Measurements from ENCODE around the gene SMAD6. TPM values are rescaled to one million over a fixed set of nuclear protein-coding genes. Genes with fewer than 3 reads are reported as not detected.

The SMAD6 gene
- total RNA-seq, 1 experiment from 2014 or later: 6.6 TPM

DNA sequence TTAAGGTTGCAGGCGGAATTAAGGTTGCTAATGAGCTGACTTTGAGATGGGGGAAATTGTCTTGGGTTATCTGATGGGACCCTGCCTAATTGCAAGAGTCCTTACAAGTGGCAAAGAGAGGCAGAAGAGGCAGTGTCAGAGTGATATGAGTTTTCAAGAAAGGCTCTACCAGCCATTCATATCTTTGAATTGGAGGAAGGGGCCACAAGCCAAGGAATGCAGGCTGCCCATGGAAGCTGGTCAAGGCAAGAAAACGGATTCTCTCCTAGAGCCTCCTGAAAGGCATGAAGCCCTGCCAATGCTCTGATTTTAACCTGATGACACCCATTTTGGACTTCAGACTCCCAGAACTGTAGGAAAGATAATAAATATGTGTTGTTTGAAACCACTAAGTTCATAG is 20.6 kb upstream of the SMAD6 start:
- Histone ChIP-seq H3K9me2 (ENCODE audit: insufficient read depth) (no peaks in the 10 kb centered on the region), H3K79me2 (ENCODE audit: insufficient read depth, low read length) (no peaks in the 10 kb centered on the region), H3K27me3 (ENCODE audit: insufficient read depth, low read length) (no peaks in the 10 kb centered on the region), H3K4me2 (ENCODE audit: low read length) (no peak overlapping the region), H2AFZ (ENCODE audit: low read depth, low read length, poor library complexity, severe bottlenecking) (no peak overlapping the region), H3K4me1 (ENCODE audit: control insufficient read depth in 1 of 2, insufficient read depth in 2 of 2, low read length in 2 of 2) (peaks cover 0 to 16% of the 10 kb centered on the region in 2 experiments; a peak in 2 of 4 replicates), H3K36me3 (ENCODE audit: control insufficient read depth in 1 of 2, insufficient read depth in 2 of 2, low read length in 2 of 2) (no peaks in the 10 kb centered on the region), H3K9ac (ENCODE audit: low read length) (no peak overlapping the region), H3K27ac (ENCODE audit: low read depth, low read length) (no peak overlapping the region), H3K9me3 (ENCODE audit: control insufficient read depth in 1 of 2, insufficient read depth in 1 of 2, low read depth in 1 of 2, low read length in 2 of 2) (peaks cover 0 to 4% of the 10 kb centered on the region in 2 experiments; a peak in 1 of 4 replicates), H4K20me1 (ENCODE audit: insufficient read depth) (no peaks in the 10 kb centered on the region), H3K4me3 (replicated peaks in 1 of 2; ENCODE audit: low read depth in 1 of 2, low read length in 2 of 2) (no peak overlapping the region)
- no peak for DNase-seq (ENCODE audit: low read depth, low spot score)
- TF ChIP-seq EZH2 (IDR thresholded peaks at IDR 0.05) (no peak), TCF7L2 (IDR thresholded peaks at IDR 0.05; ENCODE audit: borderline replicate concordance, extremely low read depth, insufficient read depth, insufficient read length) (no peak), CBX3 (IDR thresholded peaks at IDR 0.05; ENCODE audit: low read depth) (no peak), YY1 (IDR thresholded peaks at IDR 0.05; ENCODE audit: extremely low read depth, insufficient replicate concordance, low read depth, low read length) (no peak), ZFX (IDR thresholded peaks at IDR 0.05) (no peak), CTCF (IDR thresholded peaks at IDR 0.05 in 2 of 3, conservative IDR thresholded peaks at IDR 0.05 in 1 of 3; ENCODE audit: borderline replicate concordance in 1 of 3, insufficient read depth in 1 of 3, low read depth in 2 of 3, low read length in 2 of 3) (no peak), SP1 (IDR thresholded peaks at IDR 0.05; ENCODE audit: low read depth) (no peak), POLR2AphosphoS5 (IDR thresholded peaks at IDR 0.05; ENCODE audit: low read depth, low read length) (no peak), SRF (IDR thresholded peaks at IDR 0.05; ENCODE audit: low read depth) (no peak), RAD21 (IDR thresholded peaks at IDR 0.05; ENCODE audit: low read depth) (no peak), CEBPB (IDR thresholded peaks at IDR 0.05; ENCODE audit: low read depth) (no peak), FOSL1 (IDR thresholded peaks at IDR 0.05; ENCODE audit: low read depth) (no peak), ZNF274 (IDR thresholded peaks at IDR 0.05; ENCODE audit: low read depth, low read length) (no peak), JUND (IDR thresholded peaks at IDR 0.05) (no peak), MAX (IDR thresholded peaks at IDR 0.05) (no peak), POLR2A (IDR thresholded peaks at IDR 0.05; ENCODE audit: borderline replicate concordance, extremely low read depth, insufficient read depth, insufficient read length) (no peak), ZBTB33 (IDR thresholded peaks at IDR 0.05; ENCODE audit: extremely low read depth, insufficient replicate concordance, low read length) (no peak), ELF1 (IDR thresholded peaks at IDR 0.05; ENCODE audit: borderline replicate concordance, low read depth) (no peak)
- RAD21 ChIA-PET (ENCODE audit: low non-redundant PET in 1 of 2, low total read pairs in 2 of 2, uncharacterized antibody in 2 of 2, unreplicated experiment in 2 of 2): no interaction called here
- intact Hi-C loops (cut with micrococcal nuclease): no loop called here
- no peak for ATAC-seq
- no TSS peak for BruUV-seq (replicated peaks)
- CTCF ChIA-PET: no interaction called here
- POLR2A ChIA-PET: no interaction called here

Data from HCT116 (cell line).